Ureter (tissue), 1 donor: ENCODE results near the gene SAMD4A. TPM values are rescaled to one million over a fixed set of nuclear protein-coding genes. Genes with fewer than 3 reads are reported as not detected.

ENCODE experiments used
- DNase-seq: peaks from one replicate; pipeline ENCODE4 v3.0.0-alpha.2; 2020; ENCODE audit warnings: low spot score
- total RNA-seq: library from RNA; stranded (reverse); gene quantifications from one replicate; pipeline ENCODE4 v1.2.4, GENCODE V29; 2023
- donor health status: DM: yes; HTN: yes; CAD: no.

SAMD4A gene
- total RNA-seq, 1 donor from 2014 or later = 56.6 TPM

DNA sequence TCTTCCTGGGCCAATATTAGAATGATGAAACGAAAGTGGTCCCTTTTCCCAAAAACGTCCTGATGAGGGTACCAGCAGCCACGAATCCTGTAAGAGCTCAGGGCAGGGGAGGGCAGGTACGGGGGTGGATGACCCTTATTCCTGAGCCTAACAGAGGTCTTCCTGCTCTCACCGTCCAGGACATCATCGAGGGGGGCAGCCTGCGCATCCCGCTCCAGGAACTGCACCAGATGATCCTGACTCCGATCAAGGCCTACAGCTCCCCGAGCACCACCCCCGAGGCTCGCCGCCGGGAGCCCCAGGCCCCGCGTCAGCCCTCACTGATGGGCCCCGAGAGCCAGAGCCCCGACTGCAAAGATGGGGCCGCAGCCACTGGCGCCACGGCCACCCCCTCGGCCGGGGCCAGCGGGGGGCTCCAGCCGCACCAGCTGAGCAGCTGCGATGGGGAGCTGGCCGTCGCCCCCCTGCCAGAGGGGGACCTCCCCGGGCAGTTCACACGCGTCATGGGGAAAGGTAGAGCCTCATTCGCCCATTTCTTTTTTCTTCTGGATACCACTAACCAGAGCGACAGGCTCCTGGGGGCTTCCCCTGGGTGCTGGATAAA lies 193.2 kb downstream of the SAMD4A start:
- no peak for DNase-seq

GRCh38 chr14:54760866-54761575 lies 194.1 kb downstream of the SAMD4A start:
- DNase-seq = no peak

- no peak for DNase-seq
These were observed 194.9 kb downstream of the SAMD4A start for GRCh38 chr14:54761835-54762234.

- no peak for DNase-seq
These were observed 195.4 kb downstream of the SAMD4A start for GRCh38 chr14:54762296-54762695.

DNA sequence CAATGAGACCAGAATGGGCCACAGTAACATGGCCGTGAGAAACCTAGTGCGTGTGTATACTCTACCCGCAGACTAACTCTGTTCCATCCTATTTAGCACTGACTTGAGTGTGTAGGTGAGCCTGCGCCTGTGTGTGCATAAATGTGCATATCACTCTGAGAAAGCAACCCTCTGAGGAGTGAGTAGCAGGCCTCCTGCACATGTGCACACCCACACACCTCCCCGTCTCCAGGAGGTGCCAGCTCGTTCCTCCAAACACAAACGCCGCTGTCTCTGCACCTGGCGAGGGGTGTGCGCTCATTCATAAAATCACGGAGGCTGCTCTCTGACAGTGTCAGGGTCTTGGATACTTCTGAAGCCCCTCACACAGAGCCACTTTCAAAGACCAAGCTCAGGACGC lies 196.8 kb downstream of the SAMD4A start:
- no peak for DNase-seq

GRCh38 chr14:54766276-54767138 lies 199.6 kb downstream of the SAMD4A start:
- no peak for DNase-seq

DNA sequence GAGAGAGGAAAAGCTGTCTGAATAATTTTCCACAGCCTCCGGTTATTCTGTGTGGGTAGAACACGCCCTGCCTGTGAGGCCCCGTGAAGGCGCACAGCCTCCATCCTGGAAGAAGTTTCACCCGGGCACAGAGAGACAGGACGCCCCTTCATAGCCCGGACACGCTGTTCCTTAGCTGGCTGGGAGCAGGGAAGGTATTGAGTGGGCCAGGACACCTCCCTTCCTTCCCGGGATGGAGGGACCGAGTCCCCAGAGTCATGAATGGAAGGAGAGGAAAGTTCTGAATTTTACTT lies 200.2 kb downstream of the SAMD4A start:
- DNase-seq = no peak

- DNase-seq = no peak
These were observed 200.5 kb downstream of the SAMD4A start for GRCh38 chr14:54767450-54767849.

- no peak for DNase-seq
These were observed 201.7 kb downstream of the SAMD4A start for GRCh38 chr14:54768501-54769129.

DNA sequence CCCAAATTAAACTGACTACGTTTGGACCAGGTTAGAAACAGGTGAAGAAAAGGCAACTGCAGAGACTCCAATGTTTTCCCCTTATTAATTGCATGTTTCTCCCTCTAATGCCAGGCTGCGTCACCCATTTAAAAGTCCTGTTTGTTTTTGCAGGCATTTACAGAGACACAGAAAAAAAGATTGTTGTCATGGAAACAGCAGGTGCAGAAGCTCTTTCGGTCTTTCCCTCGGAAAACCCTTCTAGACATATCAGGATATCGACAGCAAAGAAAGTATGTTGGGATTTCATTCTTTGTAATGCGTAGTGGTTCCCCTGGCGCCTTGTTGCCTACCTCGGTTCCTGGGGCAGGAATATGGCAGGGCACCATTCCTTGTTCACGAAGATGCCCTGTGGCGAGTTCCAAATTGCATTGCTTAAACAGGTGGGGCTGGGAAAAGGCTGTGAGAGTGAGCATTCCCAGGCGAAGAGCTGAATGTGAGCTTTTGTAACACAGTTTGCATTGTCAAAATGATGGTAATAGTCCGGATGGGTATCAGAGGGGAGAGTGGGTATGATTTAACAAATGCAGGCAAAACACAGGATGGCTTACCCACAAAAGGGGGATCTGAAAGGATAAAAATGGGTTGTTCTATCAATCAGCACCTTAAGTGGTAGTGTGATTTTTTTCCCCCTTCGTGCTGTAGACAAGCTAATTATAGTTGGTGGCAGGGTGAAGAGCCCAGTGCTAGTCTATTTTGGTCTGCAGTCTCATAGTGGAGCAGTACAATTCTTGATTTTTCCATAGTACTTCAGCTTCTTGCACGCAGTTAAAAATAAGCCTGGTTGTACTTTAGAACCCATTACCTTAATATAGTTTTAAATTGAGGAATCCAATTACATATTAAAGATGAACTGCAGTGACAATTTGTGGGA lies 203.3 kb downstream of the SAMD4A start:
- DNase-seq = no peak

DNA sequence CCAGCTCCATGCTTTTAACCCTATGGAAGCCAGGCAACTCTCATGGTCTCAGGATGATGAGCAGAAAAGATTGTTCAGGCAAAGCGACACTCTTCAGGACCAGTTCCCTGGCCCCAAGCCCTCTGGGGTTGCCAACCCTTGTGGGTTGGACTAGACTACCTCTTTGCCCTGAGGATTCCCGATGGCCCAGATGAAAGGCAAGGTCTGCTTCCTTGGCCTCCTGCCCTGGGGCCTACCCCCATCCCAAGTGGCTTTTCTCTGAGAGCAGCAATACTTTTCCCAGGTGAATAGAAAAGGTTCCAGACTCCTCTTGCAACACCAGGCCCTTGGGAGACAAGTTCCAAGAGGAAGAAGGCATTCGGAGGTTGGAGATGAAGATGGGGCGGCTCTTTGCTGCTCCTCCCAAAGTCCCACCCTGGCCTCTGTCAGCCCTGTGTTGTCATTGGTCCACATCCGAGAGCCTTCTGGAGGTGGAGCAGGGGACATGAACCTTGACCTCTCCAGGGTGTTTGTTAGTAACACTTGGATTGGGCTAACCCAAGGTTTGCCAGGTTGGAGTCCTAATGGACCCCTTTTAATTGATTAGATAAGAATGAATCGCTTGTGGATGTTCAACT lies 204.6 kb downstream of the SAMD4A start:
- no peak for DNase-seq

DNA sequence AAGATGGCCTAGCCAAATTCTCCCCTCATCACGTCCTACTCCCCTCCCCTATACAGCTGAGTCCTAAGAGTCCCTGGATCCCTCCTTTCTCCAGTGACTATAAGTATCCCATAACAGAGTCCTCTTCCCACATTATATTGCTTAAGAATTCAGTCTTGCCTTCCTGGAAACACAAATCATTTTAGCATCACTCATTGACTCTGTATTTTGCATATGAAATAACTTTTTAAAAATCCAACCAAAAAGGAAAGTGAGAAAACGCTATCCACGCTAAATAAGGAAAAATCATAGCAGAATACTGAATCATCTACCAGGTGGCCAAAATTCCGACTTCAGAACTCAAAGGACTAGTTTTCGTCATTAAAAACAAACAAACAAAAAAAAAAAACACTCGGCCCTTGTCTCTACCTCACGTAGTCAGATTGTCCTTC lies 205.5 kb downstream of the SAMD4A start:
- DNase-seq = no peak

- DNase-seq = peak; percentile 93
These were observed 206.5 kb downstream of the SAMD4A start for GRCh38 chr14:54773171-54774006.

DNA sequence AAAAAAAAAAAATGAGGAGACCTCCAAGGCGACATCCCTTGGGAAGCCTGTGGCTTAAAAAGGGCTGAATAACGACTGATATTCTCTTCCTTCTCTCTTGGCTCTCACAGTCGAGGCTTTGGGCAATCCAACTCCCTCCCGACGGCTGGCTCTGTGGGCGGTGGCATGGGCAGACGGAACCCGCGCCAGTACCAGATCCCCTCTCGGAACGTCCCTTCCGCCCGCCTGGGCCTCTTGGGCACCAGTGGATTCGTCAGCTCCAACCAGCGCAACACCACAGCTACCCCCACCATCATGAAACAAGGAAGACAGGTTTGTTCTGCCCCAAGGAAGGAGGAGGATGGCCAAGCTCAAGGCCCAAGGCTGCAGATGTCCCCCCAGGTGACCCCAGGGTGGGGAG lies 207.9 kb downstream of the SAMD4A start:
- no peak for DNase-seq

DNA sequence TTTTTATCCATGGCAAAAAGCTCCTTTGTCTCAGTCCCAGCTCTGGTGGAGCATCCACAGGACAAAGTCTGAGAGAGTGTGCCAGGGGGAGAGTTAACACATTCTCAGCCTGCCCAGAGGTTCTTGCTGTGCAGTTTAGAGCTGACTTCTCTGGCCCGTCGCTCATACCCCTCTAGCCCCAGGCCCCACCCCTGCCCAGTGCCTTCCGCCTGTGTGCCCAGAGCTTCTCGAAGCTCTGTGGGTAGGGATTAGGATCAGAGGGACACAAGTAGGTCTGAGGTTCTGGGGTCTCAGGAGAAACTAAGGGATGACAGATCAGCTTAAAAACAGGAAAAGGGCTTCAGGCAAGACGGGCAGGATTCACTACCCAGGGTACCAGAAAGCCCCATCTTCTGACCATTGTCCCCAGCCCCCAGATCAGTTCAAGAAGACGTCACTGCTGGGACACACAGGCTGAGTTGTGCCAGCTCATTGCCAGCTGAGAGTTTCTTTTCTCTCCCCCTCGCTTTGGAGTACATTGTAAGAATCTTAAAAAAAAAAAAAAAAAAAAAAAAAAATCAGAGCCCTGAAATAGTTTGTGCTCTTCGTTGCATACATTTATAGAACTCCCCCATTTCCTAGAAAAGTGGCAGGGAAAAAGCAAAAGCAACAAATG lies 208.7 kb downstream of the SAMD4A start:
- no peak for DNase-seq

- no peak for DNase-seq
These were observed 209.6 kb downstream of the SAMD4A start for GRCh38 chr14:54776361-54777001.

DNA sequence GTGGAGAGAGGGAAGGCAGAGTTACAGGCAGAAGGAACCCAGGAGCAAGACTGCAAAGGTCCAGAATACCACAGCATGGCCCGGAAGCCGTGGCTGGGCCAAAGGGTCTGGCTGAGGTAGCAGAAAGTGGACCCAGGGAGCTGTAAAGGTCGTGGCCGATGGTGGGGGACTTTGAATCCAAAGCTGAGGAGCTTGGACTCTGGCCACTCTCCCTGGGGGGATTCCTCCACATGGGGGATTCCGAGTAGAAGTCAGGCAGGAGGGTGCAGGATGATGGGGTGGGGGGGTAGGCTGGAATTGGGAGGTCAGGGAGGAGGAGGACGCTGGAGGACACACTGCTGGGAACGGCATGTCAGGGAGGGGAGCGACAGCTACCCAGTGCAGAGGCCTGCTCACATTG lies 210.5 kb downstream of the SAMD4A start:
- DNase-seq = no peak

- DNase-seq = no peak
These were observed 211.9 kb downstream of the SAMD4A start for GRCh38 chr14:54778618-54779345.
